Esophagus squamous epithelium (tissue), 5 donors: ENCODE data around the gene OR5A2. TPM values are rescaled to one million over a fixed set of nuclear protein-coding genes. Genes with fewer than 3 reads are reported as not detected.

ENCODE experiments used
- DNase-seq: peaks from one replicate; lab custom pipeline; 2025; lab: John Stamatoyannopoulos, UW
- H3K27ac ChIP-seq, 4 donors: fragments of 200-600 bp; sonication (generic); one replicate each; pipeline ENCODE4 v1.5.1; 2016 to 2019; ENCODE audit warnings: mild to moderate bottlenecking in 1 of 4
- H3K27me3 ChIP-seq, 4 donors: fragments of 200-600 bp; sonication (generic); 1 replicate in 3 of 4; 2 replicates in 1 of 4; pipeline versions ENCODE4 v1.5.1 to v1.6.0; 2017 to 2021; ENCODE audit warnings: antibody characterized with exemption in 1 of 4
- H3K36me3 ChIP-seq, 3 donors: fragments of 200-600 bp; sonication (generic); one replicate each; pipeline ENCODE4 v1.5.1; 2016 to 2019
- H3K4me1 ChIP-seq, 3 donors: fragments of 200-600 bp; sonication (generic); one replicate each; pipeline ENCODE4 v1.5.1; 2017 to 2019
- H3K4me3 ChIP-seq, 4 donors: fragments of 200-600 bp; sonication (generic); 1 replicate in 3 of 4; 2 replicates in 1 of 4; pipeline ENCODE4 v1.5.1; 2016 to 2019; ENCODE audit warnings: mild to moderate bottlenecking in 2 of 4, moderate library complexity in 1 of 4
- H3K9me3 ChIP-seq, 3 donors: fragments of 200-600 bp; sonication (generic); one replicate each; pipeline ENCODE4 v1.5.1; 2016 to 2019
- POLR2A ChIP-seq, 4 donors: fragments of 450-650 bp; IDR thresholded peaks; one replicate each; pipeline ENCODE4 v1.6.1; 2017; ENCODE audit warnings: antibody characterized with exemption in 4 of 4, mild to moderate bottlenecking in 4 of 4, moderate library complexity in 3 of 4
- WGBS, 2 donors: methylation state at CpG; one replicate each; pipeline ENCODE4 v1.1.5; 2018; 5-methylcytosine and 5-hydroxymethylcytosine counted together
- intact Hi-C: fragments of 100-400 bp; cut with DNase I; formaldehyde crosslinking; loops from one replicate; pipeline ENCODE4 v1.15.0; 2022
- total RNA-seq, 4 donors: library from RNA; depleted of rRNA; stranded (reverse); fragments of >200 nt; gene quantifications; one replicate each; pipeline ENCODE4 v1.1.0, GENCODE V29; 2016
- TF ChIP-seq, protein P1 (sequence below), 6 experiments: fragments of 450-650 bp in 4 of 6; fragments of 200-600 bp in 2 of 6; sonication (generic) in 2 of 6; IDR thresholded peaks; one replicate each; pipeline ENCODE4 v1.5.1; 2016 to 2019; ENCODE audit warnings: antibody characterized with exemption in 6 of 6, mild to moderate bottlenecking in 4 of 6, moderate library complexity in 4 of 6
- donor health status: DM: yes; HTN: yes; CAD: no.

OR5A2 gene
- total RNA-seq, 4 donors from 2014 or later = not detected

GRCh38 chr11:59429924-59430516, 3.8 kb upstream of the OR5A2 start:
- 58 to 64% methylated on average over 4 of the region's 4 CpGs for WGBS, 2 donors
- Histone ChIP-seq H3K36me3 (no peaks in the 10 kb centered on the region), H3K9me3 (no peaks in the 10 kb centered on the region), H3K27me3 (no peaks in the 10 kb centered on the region), H3K27ac (no peak overlapping the region), H3K4me3 (no peak overlapping the region), H3K4me1 (no peaks in the 10 kb centered on the region)
- no peak for TF ChIP-seq POLR2A (IDR thresholded peaks at IDR 0.05)
- TF ChIP-seq, protein P1, sequence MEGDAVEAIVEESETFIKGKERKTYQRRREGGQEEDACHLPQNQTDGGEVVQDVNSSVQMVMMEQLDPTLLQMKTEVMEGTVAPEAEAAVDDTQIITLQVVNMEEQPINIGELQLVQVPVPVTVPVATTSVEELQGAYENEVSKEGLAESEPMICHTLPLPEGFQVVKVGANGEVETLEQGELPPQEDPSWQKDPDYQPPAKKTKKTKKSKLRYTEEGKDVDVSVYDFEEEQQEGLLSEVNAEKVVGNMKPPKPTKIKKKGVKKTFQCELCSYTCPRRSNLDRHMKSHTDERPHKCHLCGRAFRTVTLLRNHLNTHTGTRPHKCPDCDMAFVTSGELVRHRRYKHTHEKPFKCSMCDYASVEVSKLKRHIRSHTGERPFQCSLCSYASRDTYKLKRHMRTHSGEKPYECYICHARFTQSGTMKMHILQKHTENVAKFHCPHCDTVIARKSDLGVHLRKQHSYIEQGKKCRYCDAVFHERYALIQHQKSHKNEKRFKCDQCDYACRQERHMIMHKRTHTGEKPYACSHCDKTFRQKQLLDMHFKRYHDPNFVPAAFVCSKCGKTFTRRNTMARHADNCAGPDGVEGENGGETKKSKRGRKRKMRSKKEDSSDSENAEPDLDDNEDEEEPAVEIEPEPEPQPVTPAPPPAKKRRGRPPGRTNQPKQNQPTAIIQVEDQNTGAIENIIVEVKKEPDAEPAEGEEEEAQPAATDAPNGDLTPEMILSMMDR (IDR thresholded peaks at IDR 0.05) = peak; percentile 37 to 67 (median 62)
- intact Hi-C loops = no loop called here
- DNase-seq = no peak

GRCh38 chr11:59427068-59427382, 812 bp upstream of the OR5A2 start:
- Histone ChIP-seq H3K27me3 (no peaks in the 10 kb centered on the region), H3K4me1 (no peaks in the 10 kb centered on the region), H3K4me3 (no peak overlapping the region), H3K36me3 (no peaks in the 10 kb centered on the region), H3K27ac (no peak overlapping the region), H3K9me3 (no peaks in the 10 kb centered on the region)
- no peak for DNase-seq
- intact Hi-C loops = no loop called here
- TF ChIP-seq, protein P1 (IDR thresholded peaks at IDR 0.05) = no peak
- no peak for TF ChIP-seq POLR2A (IDR thresholded peaks at IDR 0.05)

- DNase-seq = no peak
- Histone ChIP-seq H3K27me3 (no peaks in the 10 kb centered on the region), H3K36me3 (no peaks in the 10 kb centered on the region), H3K27ac (no peak overlapping the region), H3K4me3 (no peak overlapping the region), H3K4me1 (no peaks in the 10 kb centered on the region), H3K9me3 (no peaks in the 10 kb centered on the region)
- intact Hi-C loops = no loop called here
- TF ChIP-seq, protein P1 (IDR thresholded peaks at IDR 0.05) = no peak
- TF ChIP-seq POLR2A (IDR thresholded peaks at IDR 0.05) = no peak
- WGBS, 2 donors = 35 to 67% methylated on average over 3 of the region's 4 CpGs
Observed at GRCh38 chr11:59425131-59425530, 1.1 kb downstream of the OR5A2 start.

DNA sequence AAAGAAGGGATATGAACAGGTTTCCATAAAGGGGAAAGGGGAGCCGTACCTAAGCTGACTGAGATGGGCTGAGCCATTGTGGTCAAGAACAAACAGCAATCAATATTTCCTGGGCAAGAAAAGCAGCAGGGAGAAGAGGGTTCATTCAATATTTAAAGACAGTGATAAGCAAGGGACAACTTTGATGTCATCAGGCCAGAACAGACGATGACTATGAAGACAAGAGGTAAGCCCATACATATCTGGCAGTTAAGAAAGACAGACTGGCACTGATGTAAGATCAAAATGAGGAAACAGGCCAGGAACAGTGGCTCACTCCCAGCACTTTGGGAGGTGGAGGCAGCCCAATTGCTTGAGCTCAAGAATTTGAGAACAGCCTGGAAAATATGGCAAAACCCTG, 2.4 kb downstream of the OR5A2 start:
- no peaks in the 10 kb centered on the region for H3K9me3 ChIP-seq
- no peaks in the 10 kb centered on the region for H3K4me1 ChIP-seq
- no peaks in the 10 kb centered on the region for H3K27me3 ChIP-seq
- no peaks in the 10 kb centered on the region for H3K36me3 ChIP-seq
- no peak for DNase-seq
- 38 to 56% methylated on average over 2 of the region's 2 CpGs for WGBS, 2 donors
- H3K4me3 ChIP-seq = no peak overlapping the region
- intact Hi-C loops = no loop called here
- no peak for TF ChIP-seq POLR2A (IDR thresholded peaks at IDR 0.05)
- TF ChIP-seq, protein P1 (IDR thresholded peaks at IDR 0.05) = no peak
- H3K27ac ChIP-seq = no peak overlapping the region

GRCh38 chr11:59418156-59418555, 8.1 kb downstream of the OR5A2 start:
- no peaks in the 10 kb centered on the region for H3K4me1 ChIP-seq
- 53 to 67% methylated on average over 2 of the region's 2 CpGs for WGBS, 2 donors
- H3K27ac ChIP-seq = no peak overlapping the region
- DNase-seq = no peak
- intact Hi-C loops = no loop called here
- H3K4me3 ChIP-seq = no peak overlapping the region
- no peaks in the 10 kb centered on the region for H3K9me3 ChIP-seq
- H3K36me3 ChIP-seq = no peaks in the 10 kb centered on the region
- peaks cover 0 to 4% (median 0%) of the 10 kb centered on the region in 4 donors for H3K27me3 ChIP-seq
- TF ChIP-seq, protein P1 (IDR thresholded peaks at IDR 0.05) = no peak
- TF ChIP-seq POLR2A (IDR thresholded peaks at IDR 0.05) = no peak
